ENCODE results near the gene TIGD2. TPM values are rescaled to one million over a fixed set of nuclear protein-coding genes. Genes with fewer than 3 reads are reported as not detected.

TIGD2 gene
- total and polyA plus RNA-seq, 9 of the 15 experiments (the other 6 are each of a cell fraction or from before 2014, with no cell fraction given) = 3.6 to 15.0 (median 9.8) TPM

GRCh38 chr4:89110986-89111832, at the start of gene TIGD2 (continued):
- TF ChIP-seq, protein P1, sequence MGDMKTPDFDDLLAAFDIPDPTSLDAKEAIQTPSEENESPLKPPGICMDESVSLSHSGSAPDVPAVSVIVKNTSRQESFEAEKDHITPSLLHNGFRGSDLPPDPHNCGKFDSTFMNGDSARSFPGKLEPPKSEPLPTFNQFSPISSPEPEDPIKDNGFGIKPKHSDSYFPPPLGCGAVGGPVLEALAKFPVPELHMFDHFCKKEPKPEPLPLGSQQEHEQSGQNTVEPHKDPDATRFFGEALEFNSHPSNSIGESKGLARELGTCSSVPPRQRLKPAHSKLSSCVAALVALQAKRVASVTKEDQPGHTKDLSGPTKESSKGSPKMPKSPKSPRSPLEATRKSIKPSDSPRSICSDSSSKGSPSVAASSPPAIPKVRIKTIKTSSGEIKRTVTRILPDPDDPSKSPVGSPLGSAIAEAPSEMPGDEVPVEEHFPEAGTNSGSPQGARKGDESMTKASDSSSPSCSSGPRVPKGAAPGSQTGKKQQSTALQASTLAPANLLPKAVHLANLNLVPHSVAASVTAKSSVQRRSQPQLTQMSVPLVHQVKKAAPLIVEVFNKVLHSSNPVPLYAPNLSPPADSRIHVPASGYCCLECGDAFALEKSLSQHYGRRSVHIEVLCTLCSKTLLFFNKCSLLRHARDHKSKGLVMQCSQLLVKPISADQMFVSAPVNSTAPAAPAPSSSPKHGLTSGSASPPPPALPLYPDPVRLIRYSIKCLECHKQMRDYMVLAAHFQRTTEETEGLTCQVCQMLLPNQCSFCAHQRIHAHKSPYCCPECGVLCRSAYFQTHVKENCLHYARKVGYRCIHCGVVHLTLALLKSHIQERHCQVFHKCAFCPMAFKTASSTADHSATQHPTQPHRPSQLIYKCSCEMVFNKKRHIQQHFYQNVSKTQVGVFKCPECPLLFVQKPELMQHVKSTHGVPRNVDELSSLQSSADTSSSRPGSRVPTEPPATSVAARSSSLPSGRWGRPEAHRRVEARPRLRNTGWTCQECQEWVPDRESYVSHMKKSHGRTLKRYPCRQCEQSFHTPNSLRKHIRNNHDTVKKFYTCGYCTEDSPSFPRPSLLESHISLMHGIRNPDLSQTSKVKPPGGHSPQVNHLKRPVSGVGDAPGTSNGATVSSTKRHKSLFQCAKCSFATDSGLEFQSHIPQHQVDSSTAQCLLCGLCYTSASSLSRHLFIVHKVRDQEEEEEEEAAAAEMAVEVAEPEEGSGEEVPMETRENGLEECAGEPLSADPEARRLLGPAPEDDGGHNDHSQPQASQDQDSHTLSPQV (IDR thresholded peaks at IDR 0.05) = peak; percentile 79
- no peak for TF ChIP-seq HEY1 (CRISPR knock-in tag; IDR thresholded peaks at IDR 0.05; ENCODE audit: borderline replicate concordance)
- peak; percentile 42; the same call in 1 of the 2 replicates for TF ChIP-seq NCOA1 (IDR thresholded peaks at IDR 0.05; ENCODE audit: low read depth)
- TF ChIP-seq BRCA1 (IDR thresholded peaks at IDR 0.05) = no peak
- no peak for TF ChIP-seq BRCA1 (CRISPR knock-in tag; IDR thresholded peaks at IDR 0.05)
- TF ChIP-seq ZNF24 (IDR thresholded peaks at IDR 0.05) = 0 out of 2 replicates have a peak, but pooled peaks have one; percentile 41
- TF ChIP-seq GABPB1 (CRISPR knock-in tag; IDR thresholded peaks at IDR 0.05) = peak; percentile 80
- no peak for TF ChIP-seq ZNF699 (CRISPR knock-in tag; IDR thresholded peaks at IDR 0.05; ENCODE audit: insufficient replicate concordance)
- no peak for TF ChIP-seq FOS (IDR thresholded peaks at IDR 0.05; ENCODE audit: extremely low read depth, insufficient read length)
- TF ChIP-seq, protein P2, sequence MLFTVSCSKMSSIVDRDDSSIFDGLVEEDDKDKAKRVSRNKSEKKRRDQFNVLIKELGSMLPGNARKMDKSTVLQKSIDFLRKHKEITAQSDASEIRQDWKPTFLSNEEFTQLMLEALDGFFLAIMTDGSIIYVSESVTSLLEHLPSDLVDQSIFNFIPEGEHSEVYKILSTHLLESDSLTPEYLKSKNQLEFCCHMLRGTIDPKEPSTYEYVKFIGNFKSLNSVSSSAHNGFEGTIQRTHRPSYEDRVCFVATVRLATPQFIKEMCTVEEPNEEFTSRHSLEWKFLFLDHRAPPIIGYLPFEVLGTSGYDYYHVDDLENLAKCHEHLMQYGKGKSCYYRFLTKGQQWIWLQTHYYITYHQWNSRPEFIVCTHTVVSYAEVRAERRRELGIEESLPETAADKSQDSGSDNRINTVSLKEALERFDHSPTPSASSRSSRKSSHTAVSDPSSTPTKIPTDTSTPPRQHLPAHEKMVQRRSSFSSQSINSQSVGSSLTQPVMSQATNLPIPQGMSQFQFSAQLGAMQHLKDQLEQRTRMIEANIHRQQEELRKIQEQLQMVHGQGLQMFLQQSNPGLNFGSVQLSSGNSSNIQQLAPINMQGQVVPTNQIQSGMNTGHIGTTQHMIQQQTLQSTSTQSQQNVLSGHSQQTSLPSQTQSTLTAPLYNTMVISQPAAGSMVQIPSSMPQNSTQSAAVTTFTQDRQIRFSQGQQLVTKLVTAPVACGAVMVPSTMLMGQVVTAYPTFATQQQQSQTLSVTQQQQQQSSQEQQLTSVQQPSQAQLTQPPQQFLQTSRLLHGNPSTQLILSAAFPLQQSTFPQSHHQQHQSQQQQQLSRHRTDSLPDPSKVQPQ (CRISPR knock-in tag; IDR thresholded peaks at IDR 0.05; ENCODE audit: borderline replicate concordance) = no peak
- TF ChIP-seq POLR2AphosphoS5 (IDR thresholded peaks at IDR 0.05; ENCODE audit: control insufficient read depth, insufficient read depth, low read depth, low read length) = peak; percentile 84
- TF ChIP-seq ZNF175 (CRISPR knock-in tag; IDR thresholded peaks at IDR 0.05; ENCODE audit: low read depth) = peak; percentile 40; the same call in 1 of the 2 replicates
- TF ChIP-seq HMGXB4 (CRISPR knock-in tag; IDR thresholded peaks at IDR 0.05) = no peak
- TF ChIP-seq KLF13 (tag; IDR thresholded peaks at IDR 0.05; ENCODE audit: borderline replicate concordance, low read depth) = peak; percentile 64; the same call in 1 of the 2 replicates
- TF ChIP-seq POLR2G (IDR thresholded peaks at IDR 0.05; ENCODE audit: low read depth, low read length) = peak; percentile 95
- TF ChIP-seq CREB1 (IDR thresholded peaks at IDR 0.05) = peak; percentile 29; the same call in 1 of the 2 replicates
- peak; percentile 68 for TF ChIP-seq CREB1 (CRISPR knock-in tag; IDR thresholded peaks at IDR 0.05)
